ENCODE results near the gene RNF126.
"Not testable (repeated sequence)": the region's sequence is repeated elsewhere in the genome, so short reads cannot be mapped to it uniquely, and the experiment has no call there.

The RNF126 gene

DNA sequence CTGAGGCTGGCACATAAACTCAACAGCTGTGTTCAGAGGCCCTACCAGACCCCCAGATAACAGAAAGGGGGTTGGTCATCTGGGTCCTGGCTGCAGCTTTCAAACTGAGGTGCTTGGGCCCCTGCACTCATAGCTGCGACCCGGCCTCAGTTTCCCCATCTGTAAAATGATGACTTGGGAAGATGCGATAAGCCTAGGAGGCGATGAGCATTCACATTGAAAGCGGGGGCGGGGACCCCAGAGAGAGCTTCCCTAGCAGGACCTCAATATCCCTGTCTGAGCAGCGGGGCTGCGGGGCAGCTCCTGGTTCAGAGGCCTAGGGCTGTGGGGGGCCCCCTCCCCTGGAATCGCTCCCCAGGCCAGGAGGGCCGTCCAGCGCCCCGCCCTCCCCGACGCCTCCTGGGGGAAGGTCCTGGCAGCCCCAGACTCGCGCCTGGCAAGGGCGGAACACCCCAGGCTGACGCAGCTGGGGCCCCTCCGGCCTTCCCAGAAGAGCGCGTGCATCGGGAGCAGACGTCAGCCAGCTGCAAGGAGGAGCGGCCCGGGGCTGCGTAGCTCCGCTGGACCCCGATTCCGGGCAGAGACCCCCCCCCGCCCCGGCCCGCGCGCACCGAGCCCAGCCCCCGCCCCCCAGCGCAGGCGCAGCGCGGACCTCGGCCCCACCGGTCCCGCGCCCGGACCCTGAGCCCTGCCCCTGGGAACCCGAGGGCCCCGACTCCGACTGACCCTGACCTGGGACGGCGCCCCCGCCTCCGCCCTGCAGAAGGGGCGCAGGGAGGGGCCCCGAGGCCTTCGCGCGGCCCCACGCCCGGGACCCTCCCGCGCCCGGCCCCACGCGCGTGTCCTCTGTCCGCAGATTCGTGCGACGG is 16.6 kb upstream of the RNF126 start:
- peaks cover 15% of the 10 kb centered on the region for H3K4me1 ChIP-seq (ENCODE audit: insufficient read depth, low read length)
- peaks cover 4% of the 10 kb centered on the region for H3K27me3 ChIP-seq (ENCODE audit: insufficient read depth, low read length)
- H3K4me3 ChIP-seq (ENCODE audit: low read length) = peak overlapping the region; percentile 59
- H3K9me3 ChIP-seq (ENCODE audit: low read length) = no peaks in the 10 kb centered on the region
- no peaks in the 10 kb centered on the region for H3K36me3 ChIP-seq (ENCODE audit: insufficient read depth, low read length)
- peak overlapping the region; percentile 34 for H2AFZ ChIP-seq (ENCODE audit: low read depth, low read length)

DNA sequence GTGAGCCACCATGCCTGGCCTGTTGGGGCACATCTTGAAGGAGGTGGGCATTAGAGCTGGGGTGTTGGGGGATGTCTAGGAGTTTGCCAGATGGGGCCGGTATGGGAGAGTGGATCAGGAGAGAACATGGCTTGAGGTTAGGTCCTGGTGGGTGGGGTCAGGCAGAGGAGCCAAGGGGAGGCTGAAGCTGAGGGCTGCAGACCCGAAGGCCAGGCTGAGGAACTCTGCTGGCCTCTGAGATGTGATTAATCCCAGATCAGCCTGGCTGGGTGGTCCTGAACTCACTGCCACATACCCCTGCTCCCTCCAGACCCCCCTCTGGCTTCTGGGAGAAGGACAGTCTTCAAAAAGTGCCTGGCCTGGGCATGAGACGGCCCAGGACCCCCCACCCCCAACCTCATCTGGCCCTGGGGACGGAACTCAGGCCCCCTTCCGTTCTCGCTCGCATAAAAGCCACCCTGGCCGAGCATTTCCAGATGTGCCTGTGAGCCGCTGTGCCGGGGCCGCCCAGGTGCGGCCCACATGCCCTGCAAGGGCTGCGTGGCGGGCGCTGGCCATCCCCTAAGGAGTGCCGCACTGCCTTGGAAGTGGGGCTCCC is 15.9 kb upstream of the RNF126 start:
- Histone ChIP-seq H3K4me3 (ENCODE audit: low read length) (no peak overlapping the region), H2AFZ (ENCODE audit: low read depth, low read length) (no peak overlapping the region), H3K27me3 (ENCODE audit: insufficient read depth, low read length) (peaks cover 4% of the 10 kb centered on the region), H3K4me1 (ENCODE audit: insufficient read depth, low read length) (peaks cover 21% of the 10 kb centered on the region), H3K9me3 (ENCODE audit: low read length) (no peaks in the 10 kb centered on the region), H3K36me3 (ENCODE audit: insufficient read depth, low read length) (no peaks in the 10 kb centered on the region)

DNA sequence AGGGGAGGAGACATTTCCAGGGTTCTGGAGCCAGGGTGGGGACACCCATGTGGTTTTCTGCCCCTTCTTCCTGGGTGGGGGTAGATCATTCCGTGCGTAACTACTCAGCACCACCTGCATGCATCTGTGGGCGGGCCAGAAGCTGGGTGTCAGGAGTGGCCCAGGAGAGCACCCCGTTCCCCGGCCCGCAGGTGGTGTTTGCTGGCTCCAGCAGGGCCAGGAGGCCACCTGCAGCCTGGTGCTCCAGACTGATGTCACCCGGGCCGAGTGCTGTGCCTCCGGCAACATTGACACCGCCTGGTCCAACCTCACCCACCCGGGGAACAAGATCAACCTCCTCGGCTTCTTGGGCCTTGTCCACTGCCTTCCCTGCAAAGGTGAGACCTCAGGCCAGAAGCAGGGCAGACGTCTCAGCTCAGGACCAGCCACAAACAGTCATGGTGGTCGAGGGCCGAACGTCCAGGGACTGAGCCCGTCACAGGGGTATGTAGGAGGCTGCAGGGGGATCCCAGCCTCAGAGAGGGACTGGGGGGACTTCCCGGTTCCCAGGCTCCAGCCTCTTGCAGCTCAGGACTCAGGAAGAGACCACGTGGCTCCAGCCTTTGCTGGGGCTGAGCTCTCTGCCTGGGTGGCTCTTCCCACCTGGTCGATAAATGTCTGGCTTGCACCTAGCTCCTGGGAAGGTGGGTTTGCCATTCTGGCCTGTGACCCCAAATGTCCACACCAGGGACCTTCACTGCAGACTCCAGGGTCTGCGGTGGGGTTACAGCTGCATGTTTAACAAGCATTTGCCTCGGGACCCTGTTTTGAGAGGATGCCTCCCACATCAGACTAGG is 14.8 kb upstream of the RNF126 start:
- H3K36me3 ChIP-seq (ENCODE audit: insufficient read depth, low read length) = no peaks in the 10 kb centered on the region
- no peak overlapping the region for H3K4me3 ChIP-seq (ENCODE audit: low read length)
- no peaks in the 10 kb centered on the region for H3K9me3 ChIP-seq (ENCODE audit: low read length)
- no peak overlapping the region for H2AFZ ChIP-seq (ENCODE audit: low read depth, low read length)
- H3K27me3 ChIP-seq (ENCODE audit: insufficient read depth, low read length) = peaks cover 4% of the 10 kb centered on the region
- H3K4me1 ChIP-seq (ENCODE audit: insufficient read depth, low read length) = peaks cover 22% of the 10 kb centered on the region

DNA sequence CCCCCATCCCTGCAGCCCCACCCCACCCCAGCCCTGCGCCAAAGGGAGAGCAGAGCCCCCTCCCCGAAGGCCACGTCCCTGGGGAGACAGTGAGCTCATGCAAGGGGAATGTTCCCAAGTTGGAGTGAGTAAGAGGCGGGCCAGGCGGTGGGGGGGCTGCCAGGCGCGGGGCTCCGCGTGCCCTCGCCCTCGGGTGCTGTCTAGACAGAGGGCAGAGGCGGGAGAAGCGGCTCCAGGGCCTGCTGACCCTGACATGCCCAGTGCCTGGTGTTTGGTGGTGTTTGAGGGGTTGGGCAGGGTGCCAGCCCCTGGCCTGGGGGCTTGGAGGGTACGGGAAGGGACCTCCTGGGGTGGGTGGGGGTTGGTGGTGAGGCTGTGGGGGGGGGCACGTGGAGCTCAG is 14.2 kb upstream of the RNF126 start:
- Histone ChIP-seq H3K4me3 (ENCODE audit: low read length) (no peak overlapping the region), H3K27me3 (ENCODE audit: insufficient read depth, low read length) (peaks cover 4% of the 10 kb centered on the region), H3K4me1 (ENCODE audit: insufficient read depth, low read length) (peaks cover 22% of the 10 kb centered on the region), H3K9me3 (ENCODE audit: low read length) (no peaks in the 10 kb centered on the region), H3K36me3 (ENCODE audit: insufficient read depth, low read length) (no peaks in the 10 kb centered on the region), H2AFZ (ENCODE audit: low read depth, low read length) (no peak overlapping the region)

DNA sequence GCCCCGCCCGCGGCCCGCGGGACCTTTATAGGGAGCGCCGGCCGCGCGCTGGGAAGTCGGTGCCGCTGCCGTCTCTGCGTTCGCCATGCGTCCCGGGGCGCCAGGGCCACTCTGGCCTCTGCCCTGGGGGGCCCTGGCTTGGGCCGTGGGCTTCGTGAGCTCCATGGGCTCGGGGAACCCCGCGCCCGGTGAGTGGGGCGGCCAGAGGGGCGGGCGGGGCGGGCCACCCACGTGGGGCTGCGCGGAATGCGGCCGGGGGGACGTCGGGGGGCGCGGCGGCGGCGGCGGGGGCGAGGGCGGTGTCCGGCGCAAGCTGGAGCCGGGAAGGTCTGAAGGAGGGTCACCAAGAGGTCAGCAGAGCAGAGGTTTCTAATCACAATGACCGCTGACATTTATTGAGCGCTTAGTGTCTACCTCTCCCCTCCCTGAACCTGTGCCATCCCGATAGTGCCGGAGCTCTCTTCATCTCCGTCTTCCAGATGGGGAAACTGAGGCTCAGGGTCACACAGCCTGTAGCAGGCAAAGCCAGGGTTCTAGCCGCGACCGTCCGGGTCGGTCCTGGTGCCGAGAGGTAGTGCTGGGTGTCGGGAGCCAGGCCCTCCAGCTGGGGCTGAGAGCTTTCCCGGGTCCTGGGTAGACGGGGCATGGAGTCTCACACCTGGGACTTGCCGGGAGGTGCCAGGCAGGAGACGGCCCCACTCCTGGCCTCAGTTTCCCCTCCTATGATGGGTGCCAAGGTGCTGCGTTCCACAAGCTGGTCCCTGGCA is 13.5 kb upstream of the RNF126 start, which contains the start of gene FSTL3:
Gene FSTL3, plus strand, starts transcription at position 54 of the 767 bp plus-strand sequence. Its CDS starts 32 bp downstream, at position 86.
- Histone ChIP-seq H3K36me3 (ENCODE audit: insufficient read depth, low read length) (no peaks in the 10 kb centered on the region), H2AFZ (ENCODE audit: low read depth, low read length) (no peak within 1 kb of the TSS), H3K9me3 (ENCODE audit: low read length) (no peaks in the 10 kb centered on the region), H3K4me1 (ENCODE audit: insufficient read depth, low read length) (peaks cover 22% of the 10 kb centered on the region), H3K4me3 (ENCODE audit: low read length) (no peak within 1 kb of the TSS), H3K27me3 (ENCODE audit: insufficient read depth, low read length) (peaks cover 4% of the 10 kb centered on the region)

DNA sequence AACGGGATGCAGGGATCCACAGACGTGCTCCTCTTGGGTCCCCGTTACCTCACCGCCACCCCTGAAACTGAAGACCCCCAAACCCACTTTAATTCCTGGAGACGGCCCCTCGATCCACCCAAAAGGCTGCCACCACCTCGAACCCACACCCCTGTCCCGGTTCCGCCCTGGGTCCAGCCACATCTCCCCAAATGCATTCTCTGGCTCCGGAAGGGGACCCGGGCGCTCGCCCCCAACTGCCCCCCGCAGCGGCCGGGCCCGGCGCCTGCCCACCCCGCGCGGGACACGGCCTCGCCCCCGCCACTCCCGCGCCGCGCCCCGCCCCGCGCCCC is 13.0 kb upstream of the RNF126 start:
- no peak overlapping the region for H3K4me3 ChIP-seq (ENCODE audit: low read length)
- no peak overlapping the region for H2AFZ ChIP-seq (ENCODE audit: low read depth, low read length)
- H3K4me1 ChIP-seq (ENCODE audit: insufficient read depth, low read length) = peaks cover 22% of the 10 kb centered on the region
- H3K27me3 ChIP-seq (ENCODE audit: insufficient read depth, low read length) = peaks cover 4% of the 10 kb centered on the region
- no peaks in the 10 kb centered on the region for H3K9me3 ChIP-seq (ENCODE audit: low read length)
- H3K36me3 ChIP-seq (ENCODE audit: insufficient read depth, low read length) = no peaks in the 10 kb centered on the region

DNA sequence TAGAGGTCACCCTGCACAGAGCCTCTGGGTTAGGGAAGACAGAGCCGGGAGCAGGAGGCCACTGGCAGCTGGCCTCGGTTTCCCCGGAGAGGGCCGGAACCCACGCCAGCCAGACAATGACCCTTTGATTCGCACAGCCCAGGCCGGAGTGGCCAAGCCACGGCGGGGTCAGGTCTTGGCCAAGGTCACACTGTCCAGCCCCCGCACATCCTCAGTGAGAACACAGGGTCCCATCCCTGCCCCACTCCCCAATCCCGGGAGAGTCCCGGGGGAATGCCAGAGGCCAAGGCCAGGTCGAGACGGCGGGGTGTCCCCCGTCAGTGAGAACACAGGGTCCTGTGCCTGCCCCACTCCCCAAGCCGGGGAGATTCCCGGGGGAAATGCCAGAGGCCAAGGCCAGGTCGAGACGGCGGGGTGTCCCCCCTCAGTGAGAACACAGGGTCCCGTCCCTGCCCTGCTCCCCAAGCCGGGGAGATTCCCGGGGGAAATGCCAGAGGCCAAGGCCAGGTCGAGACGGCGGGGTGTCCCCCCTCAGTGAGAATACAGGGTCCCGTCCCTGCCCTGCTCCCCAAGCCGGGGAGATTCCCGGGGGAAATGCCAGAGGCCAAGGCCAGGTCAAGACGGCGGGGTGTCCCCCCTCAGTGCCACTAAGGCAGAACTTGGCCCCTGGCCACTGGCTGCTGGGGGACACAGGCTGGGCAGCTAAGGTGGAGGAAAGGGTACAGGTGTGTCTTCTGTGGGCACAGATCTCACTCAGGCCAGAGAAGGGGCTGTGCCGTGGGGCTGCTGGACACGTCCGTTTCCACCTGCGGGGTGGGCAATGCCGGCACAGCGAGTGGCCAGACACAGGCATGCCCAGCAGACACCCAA is 11.5 kb upstream of the RNF126 start:
- Histone ChIP-seq H3K36me3 (ENCODE audit: insufficient read depth, low read length) (no peaks in the 10 kb centered on the region), H3K27me3 (ENCODE audit: insufficient read depth, low read length) (peaks cover 4% of the 10 kb centered on the region), H3K9me3 (ENCODE audit: low read length) (no peaks in the 10 kb centered on the region), H3K4me1 (ENCODE audit: insufficient read depth, low read length) (peaks cover 22% of the 10 kb centered on the region), H3K4me3 (ENCODE audit: low read length) (no peak overlapping the region), H2AFZ (ENCODE audit: low read depth, low read length) (no peak overlapping the region)

DNA sequence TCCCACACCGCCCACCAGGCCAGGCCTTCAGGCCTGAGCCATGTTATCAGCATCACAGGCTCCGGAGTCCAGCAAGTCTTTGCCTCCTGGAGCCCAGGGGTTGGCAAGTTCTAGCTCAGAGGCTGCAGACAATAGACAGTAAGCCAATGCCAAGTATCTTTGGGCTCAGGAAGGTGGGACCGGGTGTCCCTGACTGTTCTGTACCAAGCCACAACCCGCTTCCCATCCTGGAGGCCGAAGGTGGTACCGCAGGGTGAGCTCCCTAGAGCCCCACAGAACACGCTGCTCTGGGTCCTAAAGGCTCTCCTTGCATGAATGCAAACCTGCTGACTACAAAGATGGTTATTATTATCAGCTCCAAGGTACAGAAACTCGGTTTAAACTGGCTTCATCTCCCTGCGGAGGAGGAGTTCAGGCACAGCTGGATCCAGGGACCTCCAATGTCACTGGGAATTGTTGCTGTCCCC is 7.6 kb upstream of the RNF126 start:
- H3K36me3 ChIP-seq (ENCODE audit: insufficient read depth, low read length) = no peaks in the 10 kb centered on the region
- no peak overlapping the region for H2AFZ ChIP-seq (ENCODE audit: low read depth, low read length)
- H3K9me3 ChIP-seq (ENCODE audit: low read length) = peaks cover 14% of the 10 kb centered on the region
- H3K4me1 ChIP-seq (ENCODE audit: insufficient read depth, low read length) = peaks cover 15% of the 10 kb centered on the region
- no peak overlapping the region for H3K4me3 ChIP-seq (ENCODE audit: low read length)
- no peaks in the 10 kb centered on the region for H3K27me3 ChIP-seq (ENCODE audit: insufficient read depth, low read length)

DNA sequence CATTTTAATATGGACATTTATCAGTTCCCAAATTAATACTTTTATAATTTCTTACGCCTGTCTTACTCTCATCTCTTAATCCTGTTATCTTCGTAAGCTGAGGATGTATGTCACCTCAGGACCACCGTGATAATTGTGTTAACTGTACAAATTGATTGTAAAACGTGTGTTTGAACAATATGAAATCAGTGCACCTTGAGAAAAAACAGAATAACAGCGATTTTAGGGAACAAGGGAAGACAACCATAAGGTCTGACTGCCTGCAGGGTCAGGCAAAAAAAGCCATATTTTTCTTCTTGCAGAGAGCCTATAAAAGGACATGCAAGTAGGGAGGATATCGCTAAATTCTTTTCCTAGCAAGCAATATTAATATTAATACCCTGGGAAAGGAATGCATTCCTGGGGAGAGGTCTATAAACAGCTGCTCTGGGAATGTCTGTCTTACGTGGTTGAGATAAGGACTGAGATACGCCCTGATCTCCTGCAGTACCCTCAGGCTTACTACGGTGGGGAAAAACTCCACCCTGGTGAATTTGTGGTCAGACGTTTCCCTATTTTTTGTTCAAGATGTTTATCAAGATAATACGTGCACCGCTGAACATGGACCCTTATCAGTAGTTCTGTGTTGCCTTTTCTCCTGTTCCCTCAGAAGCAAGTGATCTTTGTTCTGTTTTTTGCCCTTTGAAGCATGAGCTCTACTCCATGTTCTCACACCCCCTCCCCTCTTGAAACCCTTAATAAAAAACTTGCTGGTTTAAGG is 5.8 kb upstream of the RNF126 start:
- not testable (repeated sequence) for H3K4me3 ChIP-seq (ENCODE audit: low read length); H2AFZ ChIP-seq (ENCODE audit: low read depth, low read length); H3K36me3 ChIP-seq (ENCODE audit: insufficient read depth, low read length); H3K27me3 ChIP-seq (ENCODE audit: insufficient read depth, low read length); H3K4me1 ChIP-seq (ENCODE audit: insufficient read depth, low read length)
- H3K9me3 ChIP-seq (ENCODE audit: low read length) = peaks cover 14% of the 10 kb centered on the region

DNA sequence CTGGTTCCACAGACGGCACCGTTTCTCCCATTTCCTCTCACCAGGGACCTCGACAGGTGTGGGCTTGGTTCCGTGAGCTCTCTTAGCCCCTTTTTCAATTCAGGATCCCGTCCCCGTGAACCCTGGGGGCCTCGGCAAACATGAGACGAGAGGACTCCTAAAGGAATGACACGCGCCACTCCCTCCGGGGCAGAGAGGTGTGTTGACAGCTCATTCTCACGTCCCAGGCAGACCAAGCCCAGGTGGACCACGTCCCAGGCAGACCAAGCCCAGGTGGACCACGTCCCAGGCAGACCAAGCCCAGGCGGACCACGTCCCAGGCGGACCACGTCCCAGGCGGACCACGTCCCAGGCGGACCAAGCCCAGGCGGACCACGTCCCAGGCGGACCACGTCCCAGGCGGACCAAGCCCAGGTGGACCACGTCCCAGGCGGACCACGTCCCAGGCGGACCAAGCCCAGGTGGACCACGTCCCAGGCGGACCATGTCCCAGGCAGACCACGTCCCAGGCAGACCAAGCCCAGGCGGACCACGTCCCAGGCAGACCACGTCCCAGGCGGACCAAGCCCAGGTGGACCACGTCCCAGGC is 4.1 kb upstream of the RNF126 start:
- H3K36me3 ChIP-seq (ENCODE audit: insufficient read depth, low read length); H2AFZ ChIP-seq (ENCODE audit: low read depth, low read length); H3K4me3 ChIP-seq (ENCODE audit: low read length); H3K27me3 ChIP-seq (ENCODE audit: insufficient read depth, low read length); H3K4me1 ChIP-seq (ENCODE audit: insufficient read depth, low read length): not testable (repeated sequence)
- peaks cover 14% of the 10 kb centered on the region for H3K9me3 ChIP-seq (ENCODE audit: low read length)

DNA sequence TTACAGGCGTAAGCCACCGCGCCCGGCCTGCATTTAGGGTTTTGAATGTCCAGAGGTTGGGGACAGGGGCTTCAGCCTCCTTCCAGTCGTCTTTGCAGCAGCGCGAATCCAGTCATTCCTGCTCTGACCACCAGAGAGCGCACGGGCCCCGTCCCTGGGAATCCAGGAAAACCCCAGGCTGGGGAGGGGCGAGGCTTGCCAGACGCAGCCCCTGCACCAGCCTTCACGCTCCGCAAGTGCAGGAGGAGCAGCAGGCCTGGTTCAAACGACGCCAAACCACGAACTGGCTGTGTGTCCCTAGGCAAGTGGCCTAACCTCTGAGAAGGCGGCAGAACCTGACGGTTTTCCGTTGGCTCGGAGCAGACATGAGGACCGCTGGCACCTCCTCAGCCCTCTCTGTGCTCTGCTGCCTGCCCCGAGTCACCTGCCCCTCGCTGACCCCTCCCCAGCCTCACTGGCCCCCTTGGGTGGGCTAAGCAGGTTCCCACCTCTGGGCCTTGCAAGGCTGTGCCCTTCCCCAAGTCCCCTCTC is 2.0 kb upstream of the RNF126 start:
- Histone ChIP-seq H2AFZ (ENCODE audit: low read depth, low read length) (no peak overlapping the region), H3K27me3 (ENCODE audit: insufficient read depth, low read length) (no peaks in the 10 kb centered on the region), H3K9me3 (ENCODE audit: low read length) (peaks cover 14% of the 10 kb centered on the region), H3K36me3 (ENCODE audit: insufficient read depth, low read length) (no peaks in the 10 kb centered on the region), H3K4me1 (ENCODE audit: insufficient read depth, low read length) (peaks cover 21% of the 10 kb centered on the region), H3K4me3 (ENCODE audit: low read length) (no peak overlapping the region)
